Amniotic epithelial cell (primary cell): ENCODE results near the gene UROC1.
A peak's percentile ranks its signal among the peaks of the same experiment; 100 is the strongest.

Source experiments
- DNase-seq: peaks from one replicate; pipeline ENCODE4 v3.0.0-alpha.2; 2010; ENCODE audit warnings: low read depth

UROC1 gene

GRCh38 chr3:126517291-126517951 lies at the start of gene UROC1:
Gene UROC1, minus strand, starts transcription at chr3:126517773. Its CDS starts 54 bp downstream, at chr3:126517719.
- DNase-seq: no peak

DNA sequence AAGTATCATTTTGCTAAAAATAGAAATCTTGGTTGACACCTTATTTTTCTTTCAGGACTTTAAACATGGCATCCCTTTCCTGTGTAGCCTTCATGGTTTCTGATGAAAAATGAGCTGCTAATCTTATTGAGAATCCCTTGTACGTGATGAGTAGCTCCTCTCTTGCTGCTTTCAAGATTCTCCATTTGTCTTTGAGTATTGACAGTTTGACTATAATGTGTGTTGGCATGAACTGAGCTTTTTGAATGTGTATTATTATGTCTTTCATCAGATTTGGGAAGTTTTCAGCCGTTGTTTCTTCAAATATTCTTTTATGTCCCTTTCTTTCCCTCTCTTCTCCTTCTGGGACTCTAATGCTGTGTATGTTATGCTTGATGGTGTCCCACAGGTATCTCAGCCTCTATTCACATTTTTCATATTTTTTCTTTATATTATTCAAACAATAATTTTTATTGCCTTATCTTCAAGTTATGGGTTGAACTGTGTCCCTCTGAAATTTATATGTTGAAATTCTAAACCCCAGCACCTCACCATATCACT lies 45.2 kb upstream of the UROC1 start:
- no peak for DNase-seq

DNA sequence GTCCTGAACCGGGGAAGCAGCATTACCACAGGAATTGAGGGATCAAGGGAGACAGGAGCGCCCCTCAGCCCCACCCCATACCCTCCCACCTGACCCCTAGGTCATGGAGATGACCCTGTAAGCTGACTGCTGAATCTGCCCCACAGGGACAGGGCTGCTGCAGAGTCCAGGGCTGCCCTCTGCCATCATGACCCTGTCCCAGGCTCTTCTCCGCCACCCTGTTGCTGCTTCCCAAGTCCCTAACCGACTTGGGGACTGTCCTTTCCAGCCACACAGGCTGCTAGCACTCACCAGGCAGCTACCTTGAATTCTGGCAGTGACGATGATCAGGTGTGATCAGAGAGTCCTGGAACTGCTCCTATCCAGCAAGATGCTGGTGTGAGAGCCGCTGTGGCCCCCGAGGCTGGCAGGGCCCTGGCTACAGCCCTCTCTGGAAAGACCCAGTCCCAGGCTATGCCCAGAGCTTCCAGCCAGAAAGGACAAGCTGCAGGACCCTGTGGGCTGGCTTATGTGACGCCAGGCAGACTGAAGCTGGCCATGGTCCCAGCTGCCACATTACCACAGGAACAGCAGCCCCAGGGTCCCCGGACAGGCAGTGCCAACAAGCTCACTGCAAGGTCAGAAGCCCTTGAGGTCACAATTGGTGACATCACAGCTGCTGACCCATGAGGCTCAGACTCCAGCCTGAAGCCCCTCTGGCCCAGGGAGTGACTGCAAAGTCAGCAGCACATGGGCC lies 40.9 kb upstream of the UROC1 start, which contains the start of gene C3orf22:
Gene C3orf22, minus strand, starts transcription at position 597 of the 736 bp plus-strand sequence. CDS start 5,542 bp downstream, outside the sequence.
- no peak for DNase-seq

- no peak for DNase-seq
These were observed 40.2 kb upstream of the UROC1 start for GRCh38 chr3:126557761-126558160.

DNA sequence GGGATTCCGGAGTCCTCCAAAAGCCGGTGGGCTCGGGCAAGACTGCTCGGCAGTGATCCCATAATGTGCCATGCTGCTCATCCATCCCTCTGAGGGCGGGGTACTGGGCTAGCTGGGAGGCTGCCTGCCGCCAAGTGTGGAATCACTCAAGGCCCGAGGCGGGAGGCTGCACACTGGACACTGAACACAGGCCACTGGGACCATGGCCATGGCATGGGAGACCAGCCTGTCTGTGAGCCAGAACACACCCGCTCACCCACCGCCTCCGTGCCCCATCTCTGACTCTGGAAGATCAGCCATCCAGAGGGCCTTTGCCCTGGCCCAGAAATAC lies 39.8 kb upstream of the UROC1 start:
- DNase-seq: no peak

- no peak for DNase-seq
These were observed 39.3 kb upstream of the UROC1 start for GRCh38 chr3:126556637-126557414.

GRCh38 chr3:126555795-126556636 lies 38.4 kb upstream of the UROC1 start:
- DNase-seq: no peak

GRCh38 chr3:126554560-126555525 lies 37.3 kb upstream of the UROC1 start:
- no peak for DNase-seq

- DNase-seq: no peak
These were observed 35.9 kb upstream of the UROC1 start for GRCh38 chr3:126553284-126554084.

GRCh38 chr3:126552688-126553283 lies 35.2 kb upstream of the UROC1 start:
- no peak for DNase-seq

DNA sequence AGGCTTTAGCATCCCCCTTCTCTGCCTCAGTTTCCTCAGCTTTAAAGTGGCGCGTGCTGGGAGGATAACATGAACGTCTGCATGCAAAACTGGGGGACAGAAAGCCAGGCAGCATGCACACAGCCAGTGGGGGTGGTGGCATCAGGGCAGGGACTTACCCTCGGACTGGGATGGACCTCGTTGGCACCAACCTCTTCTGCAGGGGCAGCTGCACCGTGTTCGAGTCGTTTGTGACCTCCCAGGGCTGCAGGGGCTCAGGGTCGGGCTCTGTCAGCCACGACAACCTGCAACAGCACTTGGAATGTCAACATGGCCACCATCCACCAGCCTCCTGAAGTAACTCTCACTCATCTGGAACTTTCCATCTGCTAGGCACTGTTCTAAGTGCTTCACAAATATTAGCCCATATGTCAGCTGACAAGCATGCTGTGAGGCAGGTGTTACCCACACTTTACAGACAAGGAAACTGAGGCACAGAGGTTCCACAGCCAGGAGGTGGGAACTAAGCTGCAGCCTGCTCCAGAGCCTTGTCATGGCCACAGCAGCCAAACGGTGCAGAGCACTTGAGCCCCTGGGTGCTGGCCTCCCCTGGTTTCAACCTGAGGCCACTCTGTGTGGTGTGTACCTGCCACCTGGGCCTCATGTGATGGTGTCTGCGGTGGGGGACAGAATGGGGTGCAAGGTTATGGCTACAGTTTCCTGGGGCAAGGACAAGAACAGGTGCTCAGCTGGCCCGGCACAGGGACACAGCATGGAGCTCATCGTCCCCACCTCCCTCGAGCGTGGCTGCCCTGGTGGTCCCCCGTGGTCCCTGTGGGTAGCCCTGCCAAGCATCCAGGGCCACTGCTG lies 34.5 kb upstream of the UROC1 start:
- DNase-seq: no peak

DNA sequence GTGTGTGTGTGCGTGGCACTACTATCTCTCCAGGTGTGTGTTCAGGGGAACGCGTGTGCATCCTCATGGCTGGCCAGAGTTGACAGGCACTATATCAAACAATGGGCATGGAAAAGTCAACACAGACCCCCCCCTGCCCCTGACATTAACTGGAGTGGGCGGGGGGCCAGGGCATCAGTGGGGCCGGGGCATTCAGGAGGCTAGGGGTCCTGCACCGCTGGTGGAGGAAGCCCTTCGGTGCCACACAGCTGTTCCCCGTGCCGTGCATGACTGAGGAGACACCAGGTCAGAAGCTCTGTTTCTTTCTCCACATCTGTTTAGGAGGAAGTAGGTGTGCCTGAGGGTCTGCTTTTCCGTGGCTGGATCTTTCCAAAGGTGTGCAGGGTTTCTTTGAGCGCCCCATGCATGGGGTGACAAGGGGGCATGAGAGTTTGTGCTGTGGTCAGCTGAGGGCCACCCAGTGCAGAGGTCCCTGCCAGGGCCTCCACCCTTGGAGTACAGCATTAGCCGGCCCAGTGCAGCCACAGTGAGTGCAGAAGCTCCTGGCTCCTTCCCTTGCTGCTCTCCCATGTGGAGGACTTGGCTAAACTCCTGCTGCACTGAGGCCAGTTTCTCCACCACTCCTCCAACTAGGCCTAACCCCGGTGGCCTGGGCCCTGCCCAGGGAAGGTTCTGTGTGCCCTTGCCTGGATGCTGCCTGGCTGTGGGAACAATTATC lies 33.7 kb upstream of the UROC1 start:
- DNase-seq: no peak

- DNase-seq: no peak
These were observed 33.0 kb upstream of the UROC1 start for GRCh38 chr3:126550488-126551051.

DNA sequence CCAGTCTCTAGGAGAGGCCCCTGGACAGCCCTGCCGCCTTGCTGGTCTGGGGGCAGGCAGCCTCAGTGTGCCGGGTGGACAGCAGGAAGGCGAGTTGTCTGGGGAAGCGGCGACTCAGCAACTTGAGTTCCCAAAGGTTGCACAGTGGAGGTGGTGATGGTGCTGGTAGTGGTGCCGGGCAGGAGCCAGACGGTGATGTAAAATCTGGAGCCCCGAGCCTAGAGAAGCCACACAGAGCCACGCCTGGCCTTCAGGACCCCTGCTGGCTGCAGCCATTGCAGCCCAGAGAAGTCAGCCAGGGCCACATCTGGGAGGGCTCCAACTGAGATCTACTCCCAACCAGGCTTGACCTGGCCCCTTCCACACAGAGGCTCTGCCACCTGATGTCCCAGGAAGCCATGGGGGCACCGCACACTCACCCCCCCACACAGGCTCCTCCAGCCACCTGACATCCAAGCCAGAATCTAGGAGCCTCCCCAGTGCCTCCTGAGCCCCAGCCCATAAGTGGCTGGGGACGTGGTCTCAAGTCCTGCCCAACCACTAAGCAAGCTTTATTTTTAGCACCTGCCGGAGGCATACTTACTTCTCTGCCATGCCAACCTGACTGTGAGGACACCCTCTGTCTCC lies 32.4 kb upstream of the UROC1 start:
- DNase-seq: no peak

- DNase-seq: peak; percentile 7
These were observed 31.2 kb upstream of the UROC1 start for GRCh38 chr3:126548556-126549466.

DNA sequence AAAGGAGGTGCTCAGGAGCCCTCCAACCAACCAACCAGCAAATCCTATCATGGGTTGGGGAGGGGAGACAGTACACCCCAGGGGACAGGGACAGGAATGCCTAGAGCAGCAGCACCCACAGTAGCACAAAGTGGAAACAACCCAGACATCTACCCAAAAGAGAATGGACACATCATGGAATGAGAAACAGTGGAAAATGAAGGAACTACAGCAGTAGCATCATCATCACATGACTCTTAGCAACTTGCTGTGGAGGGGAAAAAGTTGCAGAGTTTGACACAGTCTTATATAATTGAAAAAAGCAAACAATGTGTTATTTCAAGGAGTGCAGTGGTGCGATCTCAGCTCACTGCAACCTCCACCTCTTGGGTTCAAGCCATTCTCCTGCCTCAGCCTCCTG lies 30.1 kb upstream of the UROC1 start:
- DNase-seq: no peak
